Spleen (tissue), 7 donors: ENCODE measurements around the gene ZBTB7C.

Source experiments
- CTCF ChIP-seq, 11 experiments: fragments of 200-600 bp in 7 of 11; fragments of 450-650 bp in 4 of 11; sonication (generic) in 4 of 11; IDR thresholded peaks in 8 of 11; conservative IDR thresholded peaks in 3 of 11; 1 replicate in 7 of 11; 2 replicates in 4 of 11; pipeline versions ENCODE4 v1.4.0 to v1.8.0; 2016 to 2021; ENCODE audit warnings: antibody characterized with exemption in 11 of 11, inconsistent platforms in 4 of 11, mild to moderate bottlenecking in 1 of 11
- POLR2A ChIP-seq, 3 donors: fragments of 450-650 bp; IDR thresholded peaks; one replicate each; pipeline ENCODE4 v1.5.1; 2017; ENCODE audit warnings: antibody characterized with exemption in 3 of 3, mild to moderate bottlenecking in 1 of 3
- POLR2AphosphoS5 ChIP-seq, 3 donors: sonication (generic); formaldehyde crosslinking; IDR thresholded peaks; one replicate each; pipeline ENCODE4 v1.5.1; 2017; ENCODE audit warnings: antibody characterized with exemption in 3 of 3
- donor health status: DM: no; HTN: no; CAD: no; lungs with moderate emphysema.
- donor health status: DM: no; HTN: no; CAD: no.
- donor health status: DM: no; HTN: no; CAD: no.

- TF ChIP-seq POLR2A (IDR thresholded peaks at IDR 0.05) (no peak), CTCF (IDR thresholded peaks at IDR 0.05 in 8 of 11, conservative IDR thresholded peaks at IDR 0.05 in 3 of 11) (no peak), POLR2AphosphoS5 (IDR thresholded peaks at IDR 0.05) (no peak)
These were observed 43.2 kb downstream of the ZBTB7C start for GRCh38 chr18:48365965-48366364.
